A549 (cell line): ENCODE data around the gene TEKT3. TPM values are rescaled to one million over a fixed set of nuclear protein-coding genes. Genes with fewer than 3 reads are reported as not detected.

Experiments
- ATAC-seq, 2 experiments: fragments of 200-7000 bp in 1 of 2; fragments of >200 bp in 1 of 2; cut with Nextera tagmentation in 1 of 2; cut with Tn5 transposase in 1 of 2; 3 replicates each; pipeline versions ENCODE4 v1.8.0 to v1.9.1; 2018 to 2020; ENCODE audit warnings: mild to moderate bottlenecking in 1 of 2, moderate library complexity in 1 of 2
- CTCF ChIA-PET: fragments of 300-600 bp; sonication (Branson Sonifier 250); formaldehyde crosslinking; extraction: SDS; loops from one replicate; lab custom pipeline; 2021; ENCODE audit warnings: antibody characterized with exemption, inconsistent platforms; lab: Yijun Ruan, JAX
- POLR2A ChIA-PET: fragments of 350-600 bp; formaldehyde crosslinking; extraction: SDS; loops from one replicate; lab custom pipeline; 2021; ENCODE audit warnings: antibody characterized with exemption, inconsistent platforms; lab: Yijun Ruan, JAX
- DNase-seq, 2 experiments: peaks; one replicate each; pipeline versions ENCODE4 v3.0.0 to v3.0.0-alpha.2; 2011 to 2016; ENCODE audit warnings: low read depth in 1 of 2, low spot score in 1 of 2
- FAIRE-seq: peaks from 2 replicates; lab custom pipeline; 2011; peaks lifted over from hg19 to GRCh38; lab: Jason Lieb, UNC
- H3K27ac ChIP-seq, 2 experiments: fragments of >200 bp; sonication (Bioruptor Twin); formaldehyde crosslinking; 3 replicates each; pipeline ENCODE4 v1.5.1; 2016 to 2017
- H3K4me1 ChIP-seq: fragments of >200 bp; sonication (Bioruptor Twin); formaldehyde crosslinking; 3 replicates; pipeline ENCODE4 v1.6.1; 2016
- H3K4me2 ChIP-seq: fragments of >200 bp; sonication (Bioruptor Twin); formaldehyde crosslinking; 3 replicates; pipeline ENCODE4 v1.6.1; 2016
- H3K4me3 ChIP-seq: fragments of >200 bp; sonication (Bioruptor Twin); formaldehyde crosslinking; 3 replicates; pipeline ENCODE4 v1.5.1; 2016
- H3K9me3 ChIP-seq: fragments of >200 bp; sonication (Bioruptor Twin); formaldehyde crosslinking; 3 replicates; pipeline ENCODE4 v1.6.1; 2016
- CBX2 ChIP-seq: fragments of 200-600 bp; sonication (generic); IDR thresholded peaks from 2 replicates; pipeline ENCODE4 v1.6.1; 2016; ENCODE audit warnings: low read depth, mild to moderate bottlenecking, borderline replicate concordance
- CEBPB ChIP-seq, 2 experiments: fragments of >200 bp in 1 of 2; sonication (Bioruptor Twin) in 1 of 2; formaldehyde crosslinking in 1 of 2; IDR thresholded peaks; 2 replicates each; pipeline ENCODE4 v1.6.1; 2012 to 2016
- CHD2 ChIP-seq: fragments of 150-350 bp; IDR thresholded peaks from 2 replicates; pipeline ENCODE4 v1.6.1; 2014; ENCODE audit warnings: low read length; ENCODE audit not compliant: partially characterized antibody
- E2F6 ChIP-seq: IDR thresholded peaks from 2 replicates; pipeline ENCODE4 v1.6.1; 2012; ENCODE audit warnings: low read depth, borderline replicate concordance
- EHF ChIP-seq: fragments of 250-450 bp; sonication (Bioruptor Pico); IDR thresholded peaks from 2 replicates; pipeline ENCODE4 v1.5.0; 2020; ENCODE audit warnings: mild to moderate bottlenecking
- EHMT2 ChIP-seq: fragments of 200-600 bp; sonication (generic); IDR thresholded peaks from 2 replicates; pipeline ENCODE4 v1.6.1; 2016; ENCODE audit warnings: antibody characterized with exemption, low read depth, mild to moderate bottlenecking, moderate library complexity
- ELK1 ChIP-seq: fragments of 150-350 bp; IDR thresholded peaks from 2 replicates; pipeline ENCODE4 v1.6.1; 2014; ENCODE audit warnings: low read depth, mild to moderate bottlenecking, low read length
- ESRRA ChIP-seq: fragments of 150-350 bp; IDR thresholded peaks from 2 replicates; pipeline ENCODE4 v1.6.1; 2014; ENCODE audit warnings: mild to moderate bottlenecking, low read length, borderline replicate concordance
- FOXS1 ChIP-seq: fragments of 250-450 bp; sonication (Bioruptor Pico); IDR thresholded peaks from 2 replicates; pipeline ENCODE4 v1.5.0; 2020; ENCODE audit warnings: mild to moderate bottlenecking, moderate library complexity
- GATA3 ChIP-seq: IDR thresholded peaks from 2 replicates; pipeline ENCODE4 v1.6.1; 2012; ENCODE audit warnings: borderline replicate concordance
- HDAC2 ChIP-seq: fragments of 200-600 bp; sonication (generic); IDR thresholded peaks from 2 replicates; pipeline ENCODE4 v1.6.1; 2016
- HEYL ChIP-seq: fragments of 250-450 bp; sonication (Bioruptor Pico); IDR thresholded peaks from 2 replicates; pipeline ENCODE4 v1.8.0; 2021; ENCODE audit warnings: mild to moderate bottlenecking, moderate library complexity
- HOXA7 ChIP-seq: fragments of 250-450 bp; sonication (Bioruptor Pico); IDR thresholded peaks from 2 replicates; pipeline ENCODE4 v1.5.0; 2020; ENCODE audit warnings: mild to moderate bottlenecking, moderate library complexity
- HOXB13 ChIP-seq: fragments of 250-450 bp; sonication (Bioruptor Pico); IDR thresholded peaks from 2 replicates; pipeline ENCODE4 v1.5.0; 2020; ENCODE audit warnings: low read depth, mild to moderate bottlenecking, moderate library complexity
- JUNB ChIP-seq: fragments of >200 bp; sonication (Bioruptor Twin); formaldehyde crosslinking; IDR thresholded peaks from 2 replicates; pipeline ENCODE4 v1.6.1; 2016
- MAFK ChIP-seq: fragments of 450-650 bp; IDR thresholded peaks from 2 replicates; pipeline ENCODE4 v1.6.1; 2014; ENCODE audit not compliant: partially characterized antibody
- MYC ChIP-seq: IDR thresholded peaks from 2 replicates; pipeline ENCODE4 v1.6.1; 2012; ENCODE audit warnings: mild to moderate bottlenecking, inconsistent platforms, low read length, improper control_type of control experiment, borderline replicate concordance
- NFE2L2 ChIP-seq: fragments of 150-350 bp; conservative IDR thresholded peaks from 2 replicates; pipeline ENCODE4 v1.6.1; 2014; ENCODE audit warnings: low read length
- NR3C1 ChIP-seq: fragments of >200 bp; sonication (Bioruptor Twin); formaldehyde crosslinking; IDR thresholded peaks from 3 replicates; pipeline ENCODE4 v1.6.1; 2017
- PBX3 ChIP-seq: IDR thresholded peaks from 2 replicates; pipeline ENCODE4 v1.6.1; 2012
- POLR2AphosphoS2 ChIP-seq: conservative IDR thresholded peaks from 2 replicates; pipeline ENCODE4 v1.6.1; 2012; ENCODE audit warnings: low read length, improper control_type of control experiment, inconsistent platforms
- RCOR1 ChIP-seq: fragments of 150-350 bp; IDR thresholded peaks from 2 replicates; pipeline ENCODE4 v1.6.1; 2014; ENCODE audit warnings: antibody characterized with exemption, low read length, low read depth
- TFCP2L1 ChIP-seq: fragments of 250-450 bp; sonication (Bioruptor Pico); IDR thresholded peaks from 2 replicates; pipeline ENCODE4 v1.5.0; 2021; ENCODE audit warnings: mild to moderate bottlenecking
- ZFP36 ChIP-seq: fragments of 450-650 bp; IDR thresholded peaks from 2 replicates; pipeline ENCODE4 v1.6.1; 2014; ENCODE audit warnings: borderline replicate concordance; ENCODE audit not compliant: partially characterized antibody
- ZSCAN20 ChIP-seq: fragments of 250-450 bp; sonication (Bioruptor Pico); IDR thresholded peaks from 2 replicates; pipeline ENCODE4 v1.8.0; 2022; ENCODE audit warnings: mild to moderate bottlenecking, moderate library complexity
- WGBS: methylation state at CpG from one replicate; pipeline ENCODE4 v1.1.6; 2017; ENCODE audit errors: missing lambda C conversion rate; 5-methylcytosine and 5-hydroxymethylcytosine counted together
- polyA plus RNA-seq, 4 experiments: library from polyadenylated mRNA; depleted of rRNA in 3 of 4; stranded (reverse); fragments of >200 nt; fragmentation: RNase III in 1 of 4; extraction: RNeasy Plus Mini Kit Qiagen cat#74134 plus additional on column Dnase treatment in 1 of 4; gene quantifications; 2 replicates in 3 of 4; 3 replicates in 1 of 4; pipeline ENCODE4 v1.2.3, GENCODE V29; 2011 to 2017

The TEKT3 gene
- polyA plus RNA-seq, 2 of the 4 experiments (the other 2 are of a cell fraction) = 0.17 to 0.21 TPM

GRCh38 chr17:15385305-15385704 lies 43.9 kb upstream of the TEKT3 start:
- Histone ChIP-seq H3K4me3 (no peak overlapping the region), H3K27ac (no peak overlapping the region), H3K4me2 (no peak overlapping the region), H3K4me1 (peaks cover 8% of the 10 kb centered on the region; the same call in 2 of the 3 replicates), H3K9me3 (peaks cover 28% of the 10 kb centered on the region)
- DNase-seq (no peak), FAIRE-seq (peak; percentile 74), ATAC-seq (no peak)
- CTCF ChIA-PET = no interaction called here
- POLR2A ChIA-PET = no interaction called here
- WGBS = 11% methylated on average over 2 of the region's 2 CpGs
- TF ChIP-seq NFE2L2 (no peak), PBX3 (no peak), ELK1 (no peak), POLR2AphosphoS2 (no peak), HOXA7 (CRISPR knock-in tag) (no peak), ESRRA (no peak), CBX2 (no peak), HOXB13 (no peak), MYC (no peak), HDAC2 (no peak), RCOR1 (no peak)

GRCh38 chr17:15384142-15384787 lies 42.9 kb upstream of the TEKT3 start:
- Histone ChIP-seq H3K4me2 (peak overlapping the region; percentile 17; the same call in 2 of the 3 replicates), H3K4me1 (peaks cover 8% of the 10 kb centered on the region; the same call in 2 of the 3 replicates), H3K9me3 (peaks cover 28% of the 10 kb centered on the region), H3K4me3 (no peak overlapping the region), H3K27ac (no peak overlapping the region)
- 43% methylated on average over 9 of the region's 9 CpGs for WGBS
- no peak for TF ChIP-seq NR3C1
- TF ChIP-seq CEBPB (IDR thresholded peaks at IDR 0.05) = no peak
- no peak for TF ChIP-seq JUNB
- TF ChIP-seq TFCP2L1 (CRISPR knock-in tag) = no peak
- TF ChIP-seq E2F6 = no peak
- TF ChIP-seq FOXS1 (CRISPR knock-in tag) = no peak
- TF ChIP-seq ZSCAN20 (CRISPR knock-in tag) = no peak
- TF ChIP-seq GATA3 = no peak
- TF ChIP-seq EHMT2 = no peak
- no peak for TF ChIP-seq CBX2
- FAIRE-seq (no peak), DNase-seq (no peak), ATAC-seq (no peak)
- POLR2A ChIA-PET = no interaction called here
- CTCF ChIA-PET = interaction anchor here (1.2 kb wide), 1 partner anchor 25 kb away, joined by 3 read pairs; no protein-coding TSS in a partner anchor

- TF ChIP-seq ZFP36 (no peak), HEYL (CRISPR knock-in tag) (no peak), MAFK (peak; percentile 45), CHD2 (no peak), EHF (CRISPR knock-in tag) (no peak)
- Histone ChIP-seq H3K9me3 (peaks cover 20% of the 10 kb centered on the region), H3K4me2 (no peak overlapping the region), H3K4me1 (peaks cover 8% of the 10 kb centered on the region; the same call in 2 of the 3 replicates), H3K27ac (no peak overlapping the region), H3K4me3 (no peak overlapping the region)
- ChIA-PET POLR2A (no interaction called here), CTCF (interaction anchor here (0.9 to 2.2 kb wide), 4 partner anchors 10 to 121 kb away, joined by 3 to 9 read pairs (median 4); partner anchors contain the start of gene PMP22)
- WGBS = 84% methylated on average over 1 of the region's 1 CpG
- ATAC-seq (no peak), DNase-seq (no peak), FAIRE-seq (no peak)
Observed at GRCh38 chr17:15382914-15383313, 41.5 kb upstream of the TEKT3 start.
